Ovary (tissue), 10 donors: ENCODE data around the gene SPRED1. TPM values are rescaled to one million over a fixed set of nuclear protein-coding genes. Genes with fewer than 3 reads are reported as not detected.

Experiments
- DNase-seq, 5 donors: peaks; one replicate each; pipeline ENCODE4 v3.0.0-alpha.2; 2019 to 2020
- H3K27ac ChIP-seq, 2 donors: fragments of 200-600 bp; one replicate each; pipeline versions ENCODE4 v1.5.1 to v1.8.0; 2019 to 2022
- H3K27me3 ChIP-seq: fragments of 200-600 bp; one replicate; pipeline ENCODE4 v1.8.0; 2022
- H3K36me3 ChIP-seq: fragments of 200-600 bp; sonication (generic); one replicate; pipeline ENCODE4 v1.5.1; 2019
- H3K4me1 ChIP-seq: one replicate; pipeline ENCODE4 v1.8.1; 2013; ENCODE audit warnings: mild to moderate bottlenecking, moderate library complexity; ENCODE audit not compliant: insufficient read depth
- H3K4me3 ChIP-seq: fragments of 200-600 bp; sonication (generic); one replicate; pipeline ENCODE4 v1.5.1; 2017
- H3K9me3 ChIP-seq, 2 donors: fragments of 200-600 bp in 1 of 2; sonication (generic) in 1 of 2; one replicate each; pipeline versions ENCODE4 v1.5.1 to v1.8.1; 2013 to 2019; ENCODE audit warnings: mild to moderate bottlenecking in 1 of 2, moderate library complexity in 1 of 2
- EP300 ChIP-seq: sonication (generic); formaldehyde crosslinking; IDR thresholded peaks from one replicate; pipeline ENCODE4 v1.6.1; 2017; ENCODE audit warnings: antibody characterized with exemption
- POLR2A ChIP-seq: fragments of 450-650 bp; IDR thresholded peaks from one replicate; pipeline ENCODE4 v1.6.1; 2017; ENCODE audit warnings: antibody characterized with exemption, mild to moderate bottlenecking, moderate library complexity
- WGBS, 3 donors: extraction: QIAGEN DNeasy Blood & Tissue Kit in 1 of 3; methylation state at CpG; one replicate each; pipeline versions ENCODE4 v1.1.5 to v1.1.7; 2013 to 2017; 5-methylcytosine and 5-hydroxymethylcytosine counted together
- intact Hi-C, 4 donors: fragments of 100-400 bp; cut with DNase I; formaldehyde crosslinking; loops; one replicate each; pipeline versions ENCODE4 v1.11.0 to v1.15.1; 2022 to 2023
- long read RNA-seq, 3 donors: library from polyadenylated mRNA in 2 of 3; unstranded in 2 of 3; transcript quantifications; one replicate each; pipeline ENCODE4 v2.0.0 and lab custom pipeline, GENCODE V29; 2021 to 2026
- polyA plus RNA-seq, 2 donors: library from polyadenylated mRNA; stranded (reverse); fragments of 200-250 nt in 1 of 2; fragments of 350-450 nt in 1 of 2; fragmentation: Illumina TruSeq in 1 of 2; extraction: RNeasy Lipid Tissue Mini Kit (QIAGEN cat#74804) in 1 of 2; gene quantifications; one replicate each; pipeline ENCODE4 v1.2.3, GENCODE V29; 2013 to 2014
- total RNA-seq, 7 donors: library from RNA; depleted of rRNA in 2 of 7; stranded (reverse); fragments of >200 nt in 2 of 7; fragmentation: NEBNext Ultra II Directional in 3 of 7; extraction: Animal tissue kit (Norgen Biotek cat#: 25700) in 3 of 7; gene quantifications; one replicate each; pipeline versions ENCODE4 v1.1.0 to v1.2.4, GENCODE V29; 2016 to 2023
- TF ChIP-seq, protein P1 (sequence below), 3 donors: fragments of 450-650 bp in 2 of 3; fragments of 200-600 bp in 1 of 3; IDR thresholded peaks; one replicate each; pipeline versions ENCODE4 v1.5.1 to v1.8.0; 2016 to 2022; ENCODE audit warnings: antibody characterized with exemption in 3 of 3, mild to moderate bottlenecking in 1 of 3
- donor health status: DM: no; HTN: no; CAD: no; lungs with moderate emphysema.
- donor health status: DM: no; HTN: no; CAD: no.
- donor health status: Bipolar disorder and iron deficiency.
- donor health status: DM: yes; HTN: yes; CAD: no.
- donor health status: DM: no; HTN: no; CAD: no.
- donor health status: DM: yes; HTN: yes; CAD: no.

SPRED1 gene
- total RNA-seq (10 to 100 TPM; 18.3 to 30.5 (median 20.6) TPM), polyA plus RNA-seq (10 to 100 TPM in 1 of 2 donors, 1 to 10 TPM in 1; 8.5 to 18.9 TPM)
- long read RNA-seq, donor 1, full-length matches to known transcripts = 1 of 2 reads
- long read RNA-seq, donor 1, partial matches to known transcripts = 1 of 2 reads
- long read RNA-seq, donor 1, other reads (novel, unspliced or antisense) = 0 of 2 reads
- long read RNA-seq, donor 2, full-length matches to known transcripts = 9 of 14 reads
- long read RNA-seq, donor 2, partial matches to known transcripts = 5 of 14 reads
- long read RNA-seq, donor 2, other reads (novel, unspliced or antisense) = 0 of 14 reads
- long read RNA-seq, donor 3, full-length matches to known transcripts = 37 of 46 reads
- long read RNA-seq, donor 3, partial matches to known transcripts = 4 of 46 reads
- long read RNA-seq, donor 3, other reads (novel, unspliced or antisense) = 5 of 46 reads

DNA sequence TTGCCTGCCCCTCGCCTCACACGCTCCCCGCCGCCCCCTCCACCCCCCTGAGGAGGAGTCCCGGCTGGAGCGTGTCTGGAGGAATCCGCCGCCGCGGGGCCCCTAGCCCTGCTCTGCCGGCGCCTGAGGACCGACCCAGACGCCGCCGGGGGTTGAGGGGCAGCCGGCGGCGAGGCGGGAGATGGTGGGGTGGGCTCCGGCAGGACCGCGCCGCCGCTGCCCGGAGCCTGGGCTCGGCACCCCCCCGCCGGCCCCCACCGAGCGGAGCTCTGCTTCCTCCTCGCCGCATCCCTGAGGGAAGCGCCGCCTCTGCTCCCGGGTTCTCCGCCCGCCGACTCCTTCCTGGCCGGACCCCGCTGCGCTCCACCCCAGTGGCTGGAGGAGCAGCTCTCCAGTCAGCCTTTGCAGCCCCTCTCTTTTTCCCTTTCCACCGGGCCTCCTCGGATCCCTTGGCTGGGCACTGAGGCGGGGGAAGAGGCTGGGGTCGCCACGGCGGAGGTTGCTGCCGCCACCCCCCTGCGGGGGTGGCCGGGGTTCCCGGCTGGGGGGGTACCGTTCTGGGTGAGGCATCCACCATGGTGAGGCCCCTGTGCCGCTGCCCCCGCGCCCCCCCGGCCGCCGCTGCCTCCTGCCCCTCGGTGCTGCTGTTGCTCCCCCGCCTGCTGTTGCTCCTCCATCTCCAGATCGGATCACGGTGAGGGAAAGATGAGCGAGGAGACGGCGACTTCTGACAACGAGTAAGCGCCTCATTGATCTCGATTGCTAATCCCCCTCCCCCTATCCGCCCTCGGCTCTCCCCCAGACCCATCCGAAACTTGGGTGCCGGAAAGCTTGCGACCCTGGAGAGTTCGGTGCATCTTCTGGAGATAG, at the start of gene SPRED1:
SPRED1 (plus strand) TSS at position 356 of the 870 bp plus-strand sequence; CDS start at position 706, 350 bp downstream.
- H3K36me3 ChIP-seq = no peaks in the 10 kb centered on the region
- H3K4me1 ChIP-seq = peaks cover 1% of the 10 kb centered on the region
- TF ChIP-seq POLR2A = peak; percentile 5
- TF ChIP-seq, protein P1, sequence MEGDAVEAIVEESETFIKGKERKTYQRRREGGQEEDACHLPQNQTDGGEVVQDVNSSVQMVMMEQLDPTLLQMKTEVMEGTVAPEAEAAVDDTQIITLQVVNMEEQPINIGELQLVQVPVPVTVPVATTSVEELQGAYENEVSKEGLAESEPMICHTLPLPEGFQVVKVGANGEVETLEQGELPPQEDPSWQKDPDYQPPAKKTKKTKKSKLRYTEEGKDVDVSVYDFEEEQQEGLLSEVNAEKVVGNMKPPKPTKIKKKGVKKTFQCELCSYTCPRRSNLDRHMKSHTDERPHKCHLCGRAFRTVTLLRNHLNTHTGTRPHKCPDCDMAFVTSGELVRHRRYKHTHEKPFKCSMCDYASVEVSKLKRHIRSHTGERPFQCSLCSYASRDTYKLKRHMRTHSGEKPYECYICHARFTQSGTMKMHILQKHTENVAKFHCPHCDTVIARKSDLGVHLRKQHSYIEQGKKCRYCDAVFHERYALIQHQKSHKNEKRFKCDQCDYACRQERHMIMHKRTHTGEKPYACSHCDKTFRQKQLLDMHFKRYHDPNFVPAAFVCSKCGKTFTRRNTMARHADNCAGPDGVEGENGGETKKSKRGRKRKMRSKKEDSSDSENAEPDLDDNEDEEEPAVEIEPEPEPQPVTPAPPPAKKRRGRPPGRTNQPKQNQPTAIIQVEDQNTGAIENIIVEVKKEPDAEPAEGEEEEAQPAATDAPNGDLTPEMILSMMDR (IDR thresholded peaks at IDR 0.05) = no peak
- 1 to 2% (median 1%) methylated on average over 27 to 75 of the region's 75 CpGs for WGBS, 3 donors
- peak within 1 kb of the TSS; percentile 97 for H3K4me3 ChIP-seq
- intact Hi-C loops = loop anchor here in 2 of 4 donors (5.0 to 10.0 kb wide), 2 partner anchors 188 to 1150 kb away; partner anchors contain the start of gene MEIS2 (in 1 of the 2)
- no peaks in the 10 kb centered on the region for H3K9me3 ChIP-seq
- peak; percentile 72 to 87 (median 77) for DNase-seq
- H3K27ac ChIP-seq = peak within 1 kb of the TSS; percentile 99
- H3K27me3 ChIP-seq = no peaks in the 10 kb centered on the region

DNA sequence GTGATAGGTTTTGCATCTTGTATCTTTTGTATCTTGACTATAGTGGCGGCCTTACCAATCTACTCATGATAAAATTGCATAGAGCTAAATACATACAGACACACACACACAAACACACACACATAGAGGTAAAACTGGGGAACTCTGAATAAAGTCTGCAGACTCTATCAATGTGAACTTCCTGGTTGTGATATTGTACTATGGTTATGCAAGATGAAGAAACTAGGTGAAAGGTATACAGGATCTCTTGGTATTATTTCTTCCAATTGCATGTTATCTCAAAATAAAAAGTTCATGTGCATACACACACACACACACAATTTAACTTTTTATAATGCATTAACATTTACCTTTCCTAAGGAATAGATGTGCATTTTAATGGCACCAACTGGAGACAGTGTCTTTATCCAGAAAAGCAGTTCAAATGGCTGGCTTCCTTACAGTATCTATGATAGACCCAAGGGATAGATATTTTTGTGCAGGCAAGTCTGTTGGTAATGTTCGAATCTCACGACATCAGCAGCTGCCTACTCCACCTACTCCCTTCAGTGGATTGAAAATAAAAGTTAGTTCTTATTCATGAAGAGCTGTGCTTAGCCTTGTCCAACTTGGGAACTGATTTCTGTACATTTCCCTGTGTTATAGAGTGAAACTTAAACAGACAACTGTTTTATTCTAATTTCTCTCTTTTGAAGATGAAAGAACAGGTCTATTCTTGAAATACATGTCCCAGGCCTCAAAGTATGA, 46.9 kb upstream of the SPRED1 start:
- Histone ChIP-seq H3K4me3 (no peak overlapping the region), H3K27ac (no peak overlapping the region), H3K4me1 (no peaks in the 10 kb centered on the region), H3K36me3 (no peaks in the 10 kb centered on the region), H3K27me3 (no peaks in the 10 kb centered on the region), H3K9me3 (no peaks in the 10 kb centered on the region)
- TF ChIP-seq POLR2A = no peak
- TF ChIP-seq, protein P1 (IDR thresholded peaks at IDR 0.05) = no peak
- TF ChIP-seq EP300 = no peak
- 57 to 68% (median 64%) methylated on average over 3 of the region's 3 CpGs for WGBS, 3 donors
- intact Hi-C loops = no loop called here
- no peak for DNase-seq

DNA sequence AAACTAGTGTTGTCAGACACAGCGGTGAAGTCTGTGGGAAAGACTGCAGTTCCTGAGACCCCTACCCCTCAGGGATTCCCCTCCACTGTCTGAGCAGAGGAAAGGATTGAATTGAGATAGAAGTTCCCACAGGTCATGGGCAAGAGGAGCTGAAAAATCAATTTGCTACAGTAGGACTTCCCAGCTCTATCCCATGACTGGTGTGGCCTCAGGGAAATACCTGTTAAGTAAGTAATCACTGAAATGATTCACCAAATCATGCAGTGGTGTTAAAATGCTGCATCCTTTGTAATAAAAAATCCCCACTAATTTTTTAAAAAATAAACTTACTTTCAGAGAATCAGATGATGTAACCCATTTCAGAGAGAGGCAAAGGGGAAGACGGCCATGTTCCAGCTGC, 45.0 kb upstream of the SPRED1 start:
- no peak overlapping the region for H3K4me3 ChIP-seq
- no peaks in the 10 kb centered on the region for H3K9me3 ChIP-seq
- H3K27ac ChIP-seq = no peak overlapping the region
- TF ChIP-seq POLR2A (no peak), EP300 (no peak)
- TF ChIP-seq, protein P1 (IDR thresholded peaks at IDR 0.05) = no peak
- no peaks in the 10 kb centered on the region for H3K4me1 ChIP-seq
- 88 to 96% (median 95%) methylated on average over 2 of the region's 2 CpGs for WGBS, 3 donors
- intact Hi-C loops = no loop called here
- H3K27me3 ChIP-seq = no peaks in the 10 kb centered on the region
- H3K36me3 ChIP-seq = no peaks in the 10 kb centered on the region
- DNase-seq = no peak

DNA sequence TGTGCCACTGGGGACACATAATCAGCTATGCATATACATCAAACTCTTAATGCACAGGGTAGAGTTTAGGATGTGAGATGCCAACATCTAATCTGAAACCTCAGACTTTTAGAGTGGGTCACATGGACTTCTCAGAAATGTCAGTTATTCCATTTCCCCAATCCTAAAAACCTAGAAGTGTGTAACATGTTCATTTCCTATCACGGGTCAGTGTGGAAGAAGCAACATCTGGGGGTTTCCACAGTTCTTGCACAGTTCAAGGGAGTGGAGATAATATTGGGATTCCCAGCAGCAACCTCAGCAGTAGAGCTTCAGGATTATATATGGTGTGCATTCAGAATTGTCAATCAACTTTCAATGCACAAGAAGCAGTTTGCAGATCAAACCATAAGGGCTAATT, 44.4 kb upstream of the SPRED1 start:
- H3K9me3 ChIP-seq = no peaks in the 10 kb centered on the region
- no peak for DNase-seq
- no peaks in the 10 kb centered on the region for H3K36me3 ChIP-seq
- no peak overlapping the region for H3K27ac ChIP-seq
- intact Hi-C loops = no loop called here
- WGBS, 3 donors = 88 to 91% (median 89%) methylated on average over 1 of the region's 1 CpG
- TF ChIP-seq EP300 (no peak), POLR2A (no peak)
- TF ChIP-seq, protein P1 (IDR thresholded peaks at IDR 0.05) = no peak
- no peaks in the 10 kb centered on the region for H3K27me3 ChIP-seq
- H3K4me1 ChIP-seq = no peaks in the 10 kb centered on the region
- H3K4me3 ChIP-seq = no peak overlapping the region
